SU-DHL-6 (cell line): Measurements from ENCODE around the gene KIZ.

ENCODE experiments used
- H2AFZ ChIP-seq: fragments of 200-600 bp; sonication (generic); 2 replicates; pipeline ENCODE4 v1.6.1; 2014; ENCODE audit warnings: low read depth, mild to moderate bottlenecking, moderate library complexity, mixed read lengths, antibody characterized with exemption, low read length; ENCODE audit not compliant: severe bottlenecking
- H3F3A ChIP-seq: fragments of 200-600 bp; shearing (Covaris generic); 2 replicates; pipeline ENCODE4 v1.6.0; 2016; ENCODE audit warnings: antibody characterized with exemption, mild to moderate bottlenecking; ENCODE audit not compliant: insufficient read depth
- H3K27ac ChIP-seq: fragments of 200-600 bp; sonication (generic); 2 replicates; pipeline ENCODE4 v1.5.1; 2016; ENCODE audit warnings: low read depth, mild to moderate bottlenecking, low read length, moderate library complexity, mixed read lengths
- H3K27me3 ChIP-seq: fragments of 200-600 bp; sonication (generic), shearing (Covaris generic); 2 replicates; pipeline ENCODE4 v1.6.0; 2014; ENCODE audit warnings: mild to moderate bottlenecking, low read length
- H3K36me3 ChIP-seq: fragments of 200-600 bp; sonication (generic); 2 replicates; pipeline ENCODE4 v1.6.1; 2014; ENCODE audit warnings: mild to moderate bottlenecking, low read length, mixed read lengths
- H3K4me2 ChIP-seq: fragments of 300-600, 200-600 bp; shearing (Covaris generic), sonication (generic); 2 replicates; pipeline ENCODE4 v1.6.0; 2014; ENCODE audit warnings: low read length, low read depth, mild to moderate bottlenecking; ENCODE audit not compliant: poor library complexity, severe bottlenecking
- H3K4me3 ChIP-seq: fragments of 200-600 bp; sonication (generic); 2 replicates; pipeline ENCODE4 v1.5.1; 2014; ENCODE audit warnings: antibody characterized with exemption, low read length, mild to moderate bottlenecking, mixed read lengths; ENCODE audit not compliant: insufficient read depth, poor library complexity, severe bottlenecking
- H3K79me2 ChIP-seq: fragments of 200-600 bp; sonication (generic); 2 replicates; pipeline ENCODE4 v1.6.1; 2014; ENCODE audit warnings: mild to moderate bottlenecking, low read length, moderate library complexity; ENCODE audit not compliant: insufficient read depth
- H3K9ac ChIP-seq: fragments of 200-600 bp; sonication (generic); 2 replicates; pipeline ENCODE4 v1.7.0; 2014; ENCODE audit warnings: mild to moderate bottlenecking, low read length
- H3K9me2 ChIP-seq: fragments of 200-600 bp; sonication (generic); replicated peaks from 2 replicates; pipeline ENCODE4 v1.6.1; 2014; ENCODE audit warnings: low read length; ENCODE audit not compliant: insufficient read depth
- H3K9me3 ChIP-seq: fragments of 200-600 bp; sonication (generic); 2 replicates; pipeline ENCODE4 v1.6.1; 2014; ENCODE audit warnings: low read length, mixed read lengths; ENCODE audit not compliant: insufficient read depth
- H4K20me1 ChIP-seq: fragments of 200-600 bp; sonication (generic); 2 replicates; pipeline ENCODE4 v1.6.1; 2014; ENCODE audit warnings: low read depth, mild to moderate bottlenecking, antibody characterized with exemption, low read length, moderate library complexity, mixed read lengths
- CTCF ChIP-seq: fragments of 200-600 bp; sonication (generic); IDR thresholded peaks from one replicate; pipeline ENCODE4 v1.5.1; 2017; ENCODE audit warnings: antibody characterized with exemption, mild to moderate bottlenecking, low read length, moderate library complexity; ENCODE audit not compliant: insufficient read depth, poor library complexity, severe bottlenecking
- EZH2phosphoT487 ChIP-seq: fragments of 200-600 bp; sonication (generic), shearing (Covaris generic); conservative IDR thresholded peaks from 2 replicates; pipeline ENCODE4 v1.6.1; 2018; ENCODE audit warnings: mild to moderate bottlenecking, antibody characterized with exemption, low read length, moderate library complexity, mixed read lengths

Gene KIZ

GRCh38 chr20:21289651-21290050 is 163.8 kb downstream of the KIZ start:
- Histone ChIP-seq H3K27me3 (no peaks in the 10 kb centered on the region), H3K9ac (no peak overlapping the region), H3K4me3 (no peak overlapping the region), H3K9me3 (no peaks in the 10 kb centered on the region), H3F3A (no peaks in the 10 kb centered on the region), H2AFZ (no peak overlapping the region), H3K4me2 (no peak overlapping the region), H3K27ac (no peak overlapping the region), H3K79me2 (no peaks in the 10 kb centered on the region), H3K9me2 (no peaks in the 10 kb centered on the region), H3K36me3 (no peaks in the 10 kb centered on the region), H4K20me1 (no peaks in the 10 kb centered on the region)
- TF ChIP-seq CTCF, result no peak
- no peak for TF ChIP-seq EZH2phosphoT487

GRCh38 chr20:21291026-21291425 is 165.1 kb downstream of the KIZ start:
- H2AFZ ChIP-seq, result no peak overlapping the region

GRCh38 chr20:21294755-21295154 is 168.9 kb downstream of the KIZ start:
- no peaks in the 10 kb centered on the region for H3K27me3 ChIP-seq
- H3K9me3 ChIP-seq, result no peaks in the 10 kb centered on the region
- H3K36me3 ChIP-seq, result no peaks in the 10 kb centered on the region
- H3K4me3 ChIP-seq, result no peak overlapping the region
- no peak overlapping the region for H3K9ac ChIP-seq
- H3K9me2 ChIP-seq, result no peaks in the 10 kb centered on the region
- H2AFZ ChIP-seq, result no peak overlapping the region
- TF ChIP-seq EZH2phosphoT487 (no peak), CTCF (no peak)
- no peaks in the 10 kb centered on the region for H3K79me2 ChIP-seq
- no peak overlapping the region for H3K27ac ChIP-seq
- H3F3A ChIP-seq, result no peaks in the 10 kb centered on the region
- H3K4me2 ChIP-seq, result no peak overlapping the region
- H4K20me1 ChIP-seq, result no peaks in the 10 kb centered on the region

More at GRCh38 chr20:21291026-21291425, 165.1 kb downstream of the KIZ start:
- H3K9me2 ChIP-seq, result no peaks in the 10 kb centered on the region
- H3K36me3 ChIP-seq, result no peaks in the 10 kb centered on the region
- no peaks in the 10 kb centered on the region for H3K27me3 ChIP-seq
- TF ChIP-seq EZH2phosphoT487 (no peak), CTCF (no peak)
- H3K9me3 ChIP-seq, result no peaks in the 10 kb centered on the region
- no peak overlapping the region for H3K9ac ChIP-seq
- no peak overlapping the region for H3K4me3 ChIP-seq
- no peak overlapping the region for H3K27ac ChIP-seq
- H3F3A ChIP-seq, result no peaks in the 10 kb centered on the region
- H3K4me2 ChIP-seq, result no peak overlapping the region
- no peaks in the 10 kb centered on the region for H3K79me2 ChIP-seq
- H4K20me1 ChIP-seq, result no peaks in the 10 kb centered on the region
